Measurements from ENCODE around the gene HPD.

HPD gene

GRCh38 chr12:121830588-121831265 is 27.9 kb downstream of the HPD start:
- H3K27ac ChIP-seq = no peak overlapping the region

DNA sequence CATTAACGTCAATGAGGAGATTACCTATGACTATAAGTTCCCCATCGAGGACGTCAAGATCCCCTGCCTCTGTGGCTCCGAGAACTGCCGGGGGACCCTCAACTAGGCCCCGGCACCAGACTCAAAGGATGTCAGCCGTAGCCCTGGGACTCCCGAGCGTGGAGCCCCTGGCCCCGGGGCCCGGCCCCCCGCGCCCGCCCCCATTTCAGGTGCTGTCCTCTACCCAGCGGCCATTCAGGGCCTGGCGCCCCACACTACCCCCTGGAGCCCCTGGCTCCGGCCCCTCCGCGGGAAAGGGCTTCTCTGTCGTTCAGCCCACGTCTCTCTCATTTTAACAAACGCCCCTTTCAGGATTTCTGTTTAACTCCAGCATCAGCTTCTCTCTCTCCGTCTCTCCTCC is 28.5 kb downstream of the HPD start:
- Histone ChIP-seq H3K4me3 (no peak overlapping the region), H3K27ac (no peak overlapping the region)

More at GRCh38 chr12:121830588-121831265, 27.9 kb downstream of the HPD start:
- H3K4me3 ChIP-seq = no peak overlapping the region

DNA sequence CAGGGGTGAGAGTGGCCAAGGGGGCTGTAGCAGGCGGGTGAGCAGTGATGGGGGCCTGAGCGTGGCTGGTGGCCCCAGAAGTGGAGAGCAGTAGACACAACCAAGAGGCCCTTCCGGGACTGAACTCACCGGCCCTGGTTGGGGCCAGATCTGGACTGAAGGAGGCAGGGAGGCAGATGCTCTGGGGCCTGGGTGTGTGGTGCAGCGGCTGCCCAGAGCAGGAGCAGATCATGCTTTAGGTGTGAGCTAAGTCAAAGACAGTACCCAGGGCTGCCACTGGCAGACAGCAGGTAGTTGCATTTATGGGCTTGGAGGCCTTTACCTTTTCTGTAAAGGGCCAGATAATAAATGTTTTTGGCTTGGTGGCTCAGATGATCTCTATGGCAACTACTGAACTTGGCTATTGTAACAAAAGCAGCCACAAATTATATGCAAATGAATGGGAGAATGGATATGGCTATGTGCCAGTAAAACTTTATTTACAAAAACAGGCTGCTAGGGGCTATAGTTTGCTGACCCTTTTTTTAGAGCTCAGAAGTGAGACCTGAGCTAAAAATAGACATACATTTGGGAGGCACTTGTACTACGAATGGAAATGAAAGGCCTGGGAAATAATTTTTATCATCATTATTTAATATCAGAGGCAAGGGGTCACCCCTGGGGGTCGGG is 29.3 kb downstream of the HPD start:
- Histone ChIP-seq H3K27ac (no peak overlapping the region), H3K4me3 (no peak overlapping the region)

DNA sequence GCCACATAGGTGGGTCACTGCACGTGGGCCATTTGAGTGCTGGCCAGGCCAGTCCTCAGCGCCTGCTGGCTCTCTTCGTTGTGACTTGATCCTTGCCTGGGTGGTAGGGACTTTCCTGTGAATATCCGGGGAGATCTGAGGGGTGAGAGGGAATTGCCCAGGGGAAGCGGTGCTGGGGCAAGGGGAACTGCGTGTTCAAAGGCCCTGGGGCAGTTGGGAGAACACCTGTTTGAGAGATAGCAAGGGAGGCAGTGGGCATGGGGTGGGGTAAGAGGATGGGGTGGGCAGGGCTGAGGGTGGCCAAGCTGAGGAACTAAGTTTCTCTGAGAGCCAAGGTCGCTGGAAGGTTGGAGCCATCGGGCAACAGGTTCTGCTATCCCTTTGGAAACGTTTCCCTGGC is 29.8 kb downstream of the HPD start:
- H3K4me3 ChIP-seq = no peak overlapping the region
- H3K27ac ChIP-seq = no peak overlapping the region

GRCh38 chr12:121828306-121828705 is 30.4 kb downstream of the HPD start:
- H3K27ac ChIP-seq = no peak overlapping the region
- H3K4me3 ChIP-seq = no peak overlapping the region

DNA sequence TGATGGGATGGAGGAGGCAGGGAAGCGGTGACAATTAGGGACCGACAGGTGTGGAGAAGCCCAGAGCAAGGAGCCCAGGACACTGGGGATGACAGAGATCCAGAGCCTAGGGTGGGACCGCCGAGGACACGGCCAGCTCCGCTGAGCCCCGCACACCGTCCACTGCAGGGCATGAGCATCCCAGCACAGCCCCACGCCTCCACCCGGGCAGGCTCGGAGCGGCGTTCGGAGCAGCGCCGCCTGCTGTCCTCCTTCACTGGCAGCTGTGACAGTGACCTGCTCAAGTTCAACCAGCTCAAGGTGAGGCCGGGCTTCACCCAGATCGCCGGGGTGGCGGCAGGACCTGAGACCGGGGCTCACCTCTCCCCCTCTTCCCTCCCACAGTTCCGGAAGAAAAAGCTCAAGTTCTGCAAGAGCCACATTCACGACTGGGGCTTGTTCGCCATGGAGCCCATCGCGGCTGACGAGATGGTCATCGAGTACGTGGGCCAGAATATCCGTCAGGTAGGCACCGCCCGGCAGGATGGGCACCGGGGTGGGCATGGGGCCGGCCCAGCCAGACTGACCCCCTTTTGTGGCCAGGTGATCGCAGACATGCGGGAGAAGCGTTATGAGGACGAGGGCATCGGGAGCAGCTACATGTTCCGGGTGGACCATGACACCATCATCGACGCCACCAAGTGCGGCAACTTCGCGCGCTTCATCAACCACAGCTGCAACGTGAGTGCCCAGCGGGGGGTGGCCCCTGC is 31.1 kb downstream of the HPD start:
- Histone ChIP-seq H3K27ac (no peak overlapping the region), H3K4me3 (no peak overlapping the region)

DNA sequence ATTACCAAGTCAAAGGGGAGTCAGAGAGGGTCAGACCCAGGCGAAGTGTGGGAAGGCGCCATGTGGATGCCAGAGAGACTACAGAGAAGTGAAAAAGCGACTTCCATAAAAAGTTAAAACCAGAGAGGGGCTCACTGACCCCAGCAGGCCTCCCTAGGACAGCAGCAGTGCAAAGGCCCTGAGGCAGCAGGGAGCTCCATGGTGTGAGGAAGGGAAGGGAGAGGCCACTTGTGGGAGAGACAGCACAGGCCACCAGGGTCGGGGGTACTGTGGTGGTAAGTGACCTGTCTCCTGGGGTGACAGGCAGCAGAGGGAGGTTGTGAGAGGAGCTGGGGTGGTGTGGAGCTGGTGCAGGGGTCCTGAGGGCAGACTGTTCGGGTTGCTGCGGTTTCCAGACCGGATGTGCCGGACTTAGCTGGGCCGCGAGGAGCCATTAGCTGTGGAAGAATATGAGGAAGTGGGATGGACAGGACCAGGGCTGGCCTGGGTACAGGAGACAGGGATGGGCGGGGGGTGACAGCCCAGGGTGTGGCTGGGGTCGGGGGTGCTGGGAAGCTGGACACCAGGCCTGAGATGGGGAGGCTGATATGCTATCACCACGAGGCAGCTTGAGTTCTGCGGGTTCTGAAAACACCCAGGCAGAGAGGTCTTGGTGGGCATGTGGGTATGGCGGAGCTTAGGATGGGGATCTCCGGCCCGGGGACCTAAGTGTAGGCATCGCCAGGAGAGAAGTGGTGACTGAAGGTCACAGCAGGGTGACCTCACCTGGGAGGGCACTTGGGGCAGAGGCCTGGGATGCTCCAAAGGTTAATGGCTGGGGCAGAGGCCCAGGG is 32.1 kb downstream of the HPD start:
- Histone ChIP-seq H3K4me3 (no peak overlapping the region), H3K27ac (no peak overlapping the region)

- Histone ChIP-seq H3K27ac (no peak overlapping the region), H3K4me3 (no peak overlapping the region)
Measured at GRCh38 chr12:121825041-121825523, 33.6 kb downstream of the HPD start.

- H3K27ac ChIP-seq = no peak overlapping the region
Measured at GRCh38 chr12:121823727-121824115, 34.9 kb downstream of the HPD start.

GRCh38 chr12:121823101-121823726 is 35.4 kb downstream of the HPD start:
- H3K4me3 ChIP-seq = no peak overlapping the region
- H3K27ac ChIP-seq = no peak overlapping the region

More at GRCh38 chr12:121823727-121824115, 34.9 kb downstream of the HPD start:
- H3K4me3 ChIP-seq = no peak overlapping the region

DNA sequence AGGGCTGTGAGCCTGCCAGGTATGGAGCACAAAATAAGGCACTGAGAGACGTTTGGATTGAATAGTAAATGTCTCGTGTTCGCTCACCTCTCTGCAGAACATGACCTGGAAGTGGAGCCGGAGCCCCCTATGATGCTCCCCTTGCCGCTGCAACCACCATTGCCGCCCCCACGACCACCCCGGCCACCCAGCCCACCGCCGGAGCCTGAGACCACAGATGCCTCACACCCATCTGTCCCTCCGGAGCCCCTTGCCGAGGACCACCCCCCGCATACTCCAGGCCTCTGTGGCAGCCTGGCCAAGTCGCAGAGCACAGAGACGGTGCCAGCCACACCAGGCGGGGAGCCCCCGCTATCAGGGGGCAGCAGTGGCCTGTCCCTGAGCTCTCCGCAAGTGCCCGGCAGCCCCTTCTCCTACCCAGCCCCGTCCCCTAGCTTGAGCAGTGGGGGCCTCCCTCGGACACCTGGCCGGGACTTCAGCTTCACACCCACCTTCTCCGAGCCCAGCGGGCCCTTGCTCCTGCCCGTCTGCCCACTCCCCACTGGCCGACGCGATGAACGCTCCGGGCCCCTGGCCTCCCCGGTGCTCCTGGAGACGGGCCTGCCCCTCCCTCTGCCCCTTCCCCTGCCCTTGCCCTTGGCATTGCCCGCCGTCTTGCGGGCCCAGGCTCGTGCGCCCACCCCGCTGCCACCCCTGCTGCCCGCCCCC is 36.1 kb downstream of the HPD start:
- H3K27ac ChIP-seq = no peak overlapping the region

GRCh38 chr12:121820056-121820455 is 38.6 kb downstream of the HPD start:
- Histone ChIP-seq H3K27ac (no peak overlapping the region), H3K4me3 (no peak overlapping the region)

More for the DNA sequence above, 36.1 kb downstream of the HPD start:
- no peak overlapping the region for H3K4me3 ChIP-seq

- Histone ChIP-seq H3K27ac (no peak overlapping the region), H3K4me3 (no peak overlapping the region)
Measured at GRCh38 chr12:121819212-121819949, 39.3 kb downstream of the HPD start.

- Histone ChIP-seq H3K27ac (no peak overlapping the region), H3K4me3 (no peak overlapping the region)
Measured at GRCh38 chr12:121817648-121818043, 41.0 kb downstream of the HPD start.

DNA sequence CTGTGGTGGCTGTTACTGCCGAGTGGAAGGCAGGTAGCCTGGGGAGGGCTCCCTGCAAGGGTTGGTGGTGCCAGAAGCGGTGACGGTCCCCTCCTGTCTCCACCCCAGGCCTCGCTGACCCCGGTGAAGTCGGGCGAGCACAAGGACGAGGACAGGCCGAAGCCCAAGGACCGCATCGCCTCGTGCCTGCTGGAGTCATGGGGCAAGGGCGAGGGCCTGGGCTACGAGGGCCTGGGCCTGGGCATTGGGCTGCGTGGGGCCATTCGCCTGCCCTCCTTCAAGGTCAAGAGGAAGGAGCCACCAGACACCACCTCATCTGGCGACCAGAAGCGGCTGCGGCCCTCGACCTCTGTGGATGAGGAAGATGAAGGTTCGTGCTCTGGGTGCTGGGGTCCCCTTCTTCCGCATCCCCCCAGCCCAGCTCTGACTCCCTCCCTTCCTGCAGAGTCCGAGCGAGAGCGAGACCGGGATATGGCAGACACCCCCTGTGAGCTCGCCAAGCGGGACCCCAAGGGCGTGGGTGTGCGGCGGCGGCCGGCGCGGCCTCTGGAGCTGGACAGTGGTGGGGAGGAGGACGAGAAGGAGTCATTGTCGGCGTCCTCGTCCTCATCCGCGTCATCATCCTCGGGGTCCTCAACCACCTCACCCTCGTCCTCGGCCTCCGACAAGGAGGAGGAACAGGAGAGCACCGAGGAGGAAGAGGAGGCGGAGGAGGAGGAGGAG is 41.6 kb downstream of the HPD start:
- H3K4me3 ChIP-seq = no peak overlapping the region
- H3K27ac ChIP-seq = no peak overlapping the region

DNA sequence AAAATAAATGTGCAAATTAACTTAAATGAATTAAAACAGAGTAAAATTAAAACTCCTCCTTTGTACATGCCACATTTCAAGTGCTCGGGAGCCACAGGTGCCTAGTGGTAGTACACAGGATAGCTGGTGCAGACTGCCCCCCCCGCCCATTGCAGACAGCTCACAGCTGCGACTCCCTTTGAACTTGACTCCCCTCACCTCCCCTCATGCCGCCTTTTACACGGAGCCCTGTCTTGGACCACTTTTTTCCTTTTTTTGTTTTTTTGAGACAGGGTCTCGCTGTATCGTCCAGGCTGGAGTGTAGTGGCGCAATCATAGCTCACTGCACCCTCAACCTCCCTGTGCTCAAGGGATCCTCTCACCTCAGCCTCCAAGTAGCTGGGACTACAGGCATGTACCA is 43.4 kb downstream of the HPD start:
- no peak overlapping the region for H3K27ac ChIP-seq
- H3K4me3 ChIP-seq = no peak overlapping the region

- Histone ChIP-seq H3K4me3 (no peak overlapping the region), H3K27ac (no peak overlapping the region)
Measured at GRCh38 chr12:121814429-121815119, 44.1 kb downstream of the HPD start.

Data from skin epidermis (tissue), 12 donors.